Cardiac septum (tissue), 1 donor: ENCODE results near the gene DIP2C. TPM values are rescaled to one million over a fixed set of nuclear protein-coding genes. Genes with fewer than 3 reads are reported as not detected.
"Not testable (repeated sequence)": the region's sequence is repeated elsewhere in the genome, so short reads cannot be mapped to it uniquely, and the experiment has no call there.

Experiments
- DNase-seq: peaks from one replicate; pipeline ENCODE4 v3.0.0-alpha.2; 2020; ENCODE audit warnings: low spot score
- intact Hi-C: fragments of 100-400 bp; cut with DNase I; formaldehyde crosslinking; loops from one replicate; pipeline ENCODE4 v1.14.0; 2022
- total RNA-seq: library from RNA; stranded (reverse); fragmentation: NEBNext Ultra II Directional; extraction: Animal tissue kit (Norgen Biotek cat#: 25700); gene quantifications from one replicate; pipeline ENCODE4 v1.2.1, GENCODE V29; 2021
- donor health status: DM: no; HTN: no; CAD: no.

The DIP2C gene
- total RNA-seq, 1 donor from 2014 or later, result 28.8 TPM

GRCh38 chr10:608331-609261 lies 80.9 kb downstream of the DIP2C start:
- intact Hi-C loops, result no loop called here
- no peak for DNase-seq

DNA sequence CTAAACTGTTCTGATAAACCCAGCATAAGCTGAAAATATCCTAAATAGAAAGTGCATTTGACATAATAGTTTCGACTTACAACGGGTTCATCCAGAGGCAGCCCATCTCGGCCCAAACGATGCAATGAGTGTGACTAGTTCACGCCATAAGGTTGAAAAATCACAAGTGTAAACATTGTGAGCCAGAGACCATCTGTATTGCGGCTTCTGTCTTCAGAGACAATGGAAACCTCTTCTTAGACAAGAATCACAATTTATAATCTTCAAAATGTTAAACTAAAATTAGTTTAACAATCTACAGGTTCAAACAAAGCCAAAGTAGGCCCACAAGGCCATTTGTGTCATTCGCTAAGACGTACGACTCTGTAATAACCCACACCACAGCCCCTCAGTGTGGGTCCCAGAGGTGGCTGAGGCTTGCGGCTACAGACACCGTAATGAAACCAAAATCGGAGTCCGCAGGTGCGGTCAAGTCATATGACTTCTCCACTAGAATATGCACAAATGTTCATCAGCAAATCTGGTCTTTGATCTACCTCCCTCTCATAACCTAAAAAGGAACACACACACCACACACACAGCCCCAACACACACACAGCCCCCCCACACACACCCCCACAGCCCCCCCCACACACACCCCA lies 81.8 kb downstream of the DIP2C start:
- no peak for DNase-seq
- intact Hi-C loops, result no loop called here

DNA sequence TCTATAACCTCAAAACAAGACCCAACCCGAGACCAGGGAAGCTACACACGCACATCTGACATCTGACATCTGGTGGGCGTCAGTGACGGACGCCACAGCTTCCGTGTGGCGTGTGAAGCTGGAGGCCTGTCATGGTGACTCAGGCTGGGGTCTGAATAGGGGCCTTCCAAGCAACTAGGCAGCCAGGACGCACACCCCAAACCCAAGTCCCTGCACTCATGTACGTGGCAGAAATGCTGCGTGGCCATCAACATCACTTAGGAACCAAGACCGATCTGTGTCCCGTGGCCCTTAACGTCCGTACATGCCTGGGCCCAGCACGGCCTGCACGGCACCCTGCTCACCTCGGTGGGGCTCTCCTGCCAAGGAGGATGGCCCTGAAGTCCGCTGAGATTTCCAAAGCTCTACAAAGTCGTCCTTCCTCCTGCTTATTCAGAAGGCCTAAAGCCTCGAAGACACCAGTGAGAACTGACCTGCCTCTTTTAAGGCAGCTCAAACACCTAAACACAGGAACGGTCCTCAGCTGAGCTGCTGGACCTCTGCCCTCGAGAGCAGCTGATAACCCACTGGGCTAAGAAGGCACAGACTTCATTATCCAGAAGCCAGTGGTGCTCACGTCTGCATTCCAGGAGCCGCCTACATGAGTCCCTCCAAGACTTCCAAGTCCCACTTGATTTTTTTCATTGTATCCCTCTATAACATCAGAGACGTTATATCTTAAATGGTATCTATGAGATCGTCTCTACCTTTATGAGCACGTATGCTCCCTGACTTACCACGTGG lies 82.5 kb downstream of the DIP2C start:
- intact Hi-C loops, result no loop called here
- DNase-seq, result no peak

DNA sequence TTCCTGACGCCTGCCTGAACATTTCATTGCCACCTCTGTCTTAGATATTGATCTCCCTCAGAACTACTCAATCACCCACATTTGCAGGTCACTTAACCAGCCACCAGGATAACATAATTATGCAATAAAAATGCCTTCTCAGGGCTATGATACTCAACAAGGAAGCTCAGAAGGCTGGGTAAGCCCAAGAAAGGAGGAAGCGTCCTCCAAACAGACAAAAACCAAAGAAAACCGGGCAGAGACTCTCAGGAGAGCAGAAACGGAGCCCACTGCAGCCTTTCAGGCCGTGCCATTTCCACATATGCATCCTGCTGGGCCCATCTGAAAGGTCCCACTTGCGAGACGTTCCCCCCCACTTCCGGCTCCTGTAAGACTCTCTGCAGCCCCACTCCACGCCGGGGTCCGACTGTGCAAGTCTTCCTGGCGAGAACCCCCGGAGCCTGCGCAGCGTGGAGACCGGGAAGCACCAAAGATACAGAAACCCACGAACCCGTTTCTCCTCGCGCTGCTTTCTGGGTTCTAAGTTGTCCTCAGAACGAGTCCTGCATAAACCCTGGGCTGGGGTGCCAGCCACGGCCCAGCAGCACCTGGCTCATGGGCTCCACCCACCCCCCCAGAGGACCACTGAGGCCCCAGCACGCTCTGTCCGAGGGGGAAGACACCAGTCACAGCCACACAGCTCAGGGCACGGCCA lies 83.7 kb downstream of the DIP2C start:
- intact Hi-C loops, result no loop called here
- DNase-seq, result no peak

DNA sequence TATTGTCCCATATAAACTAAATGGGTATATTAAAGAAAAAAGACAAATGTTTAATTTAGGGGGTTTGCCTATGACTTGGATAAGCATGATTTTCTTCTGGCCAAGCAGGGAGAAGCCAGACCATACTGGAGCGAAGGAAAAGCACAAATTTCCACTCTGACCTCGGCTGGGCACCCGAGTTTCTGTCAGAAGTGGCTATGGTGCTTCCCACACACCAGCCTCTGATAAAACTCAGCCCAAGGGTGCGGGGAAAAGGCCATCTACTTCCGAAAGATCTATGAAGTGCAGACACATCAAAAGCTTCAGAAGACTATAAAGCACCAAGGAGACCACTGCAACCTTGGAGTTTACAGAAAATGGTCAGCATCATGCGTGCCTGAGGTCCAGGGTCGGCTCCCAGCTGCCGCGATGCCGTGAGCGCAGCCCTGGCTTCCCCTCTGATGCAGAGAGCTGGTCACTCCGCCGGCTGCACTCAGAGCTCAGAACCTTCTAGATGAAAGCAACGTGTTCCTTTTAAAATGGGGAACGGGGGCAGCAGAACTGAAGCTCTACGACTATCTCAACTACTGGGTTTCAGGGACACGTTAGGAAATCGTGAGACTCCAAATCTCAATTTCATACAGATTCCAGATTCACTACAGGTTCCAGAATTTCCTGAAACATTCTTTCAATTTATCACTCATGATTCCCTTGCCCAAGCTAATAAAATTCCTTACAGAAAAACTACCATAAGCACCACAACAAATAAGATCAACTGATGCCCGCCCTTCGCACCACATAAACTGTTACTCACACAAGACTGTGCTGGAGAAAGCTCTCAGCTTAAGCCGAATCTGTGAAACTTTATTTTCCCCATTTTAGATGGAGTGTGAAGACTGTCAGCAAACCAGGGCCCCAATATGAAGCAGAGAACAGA lies 84.5 kb downstream of the DIP2C start:
- DNase-seq, result no peak
- intact Hi-C loops, result no loop called here

GRCh38 chr10:603745-604144 lies 85.7 kb downstream of the DIP2C start:
- intact Hi-C loops, result no loop called here
- peak; percentile 47 for DNase-seq

- intact Hi-C loops, result no loop called here
- no peak for DNase-seq
Measured at GRCh38 chr10:602391-603005, 87.0 kb downstream of the DIP2C start.

DNA sequence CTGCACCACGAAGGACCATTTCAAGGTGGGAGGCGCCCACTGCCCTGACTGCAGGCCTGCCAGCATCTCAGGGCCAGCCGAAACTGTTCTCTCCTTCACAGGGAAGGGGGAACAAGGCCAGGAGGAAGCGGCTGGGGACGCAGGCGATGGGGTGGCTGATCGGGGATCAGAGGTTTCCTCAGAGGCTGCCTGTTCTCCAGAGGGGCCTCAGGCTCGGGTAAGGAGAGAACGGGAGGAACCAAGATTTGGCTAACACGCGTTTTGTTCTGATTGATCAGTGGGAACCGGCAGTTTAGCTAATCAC lies 87.9 kb downstream of the DIP2C start:
- intact Hi-C loops, result no loop called here
- DNase-seq, result no peak

DNA sequence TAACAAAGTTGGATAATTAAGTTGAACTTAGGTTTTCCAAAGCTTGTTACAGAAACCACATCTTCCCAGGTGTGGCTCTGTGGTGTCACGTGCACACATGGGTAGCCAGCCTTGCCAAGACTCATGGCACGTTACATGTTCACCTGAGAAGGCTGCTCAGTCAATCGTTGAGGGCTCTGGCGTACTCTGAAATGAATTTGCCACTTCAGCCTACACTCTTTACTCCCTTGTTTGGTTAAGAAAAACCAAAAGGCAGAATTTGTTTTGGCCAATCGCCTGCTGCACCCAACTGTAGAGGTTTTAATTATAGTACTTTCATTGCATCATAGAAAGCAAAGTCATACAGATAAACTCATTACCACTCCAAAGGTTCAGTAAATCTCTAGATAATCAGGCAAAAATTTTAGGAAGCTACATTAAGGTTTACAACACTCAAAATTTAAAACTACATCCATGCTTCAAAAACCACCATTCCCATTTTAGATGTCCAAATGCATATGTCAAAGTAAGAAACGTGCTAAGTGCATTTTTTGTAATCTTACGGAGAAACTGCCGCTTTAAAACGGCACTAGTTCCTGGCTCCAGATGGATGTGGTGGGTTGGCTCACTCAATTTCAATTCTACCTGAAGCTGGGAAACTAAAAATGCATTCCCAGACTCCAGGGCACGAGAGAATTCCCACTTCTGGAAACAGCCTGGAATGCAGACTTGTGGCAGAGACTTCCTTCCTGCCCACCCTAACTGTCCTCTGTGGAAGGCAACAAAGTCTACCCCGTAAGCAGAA lies 88.4 kb downstream of the DIP2C start:
- no peak for DNase-seq
- intact Hi-C loops, result no loop called here

- intact Hi-C loops, result no loop called here
Measured at GRCh38 chr10:600234-600633, 89.2 kb downstream of the DIP2C start.

DNA sequence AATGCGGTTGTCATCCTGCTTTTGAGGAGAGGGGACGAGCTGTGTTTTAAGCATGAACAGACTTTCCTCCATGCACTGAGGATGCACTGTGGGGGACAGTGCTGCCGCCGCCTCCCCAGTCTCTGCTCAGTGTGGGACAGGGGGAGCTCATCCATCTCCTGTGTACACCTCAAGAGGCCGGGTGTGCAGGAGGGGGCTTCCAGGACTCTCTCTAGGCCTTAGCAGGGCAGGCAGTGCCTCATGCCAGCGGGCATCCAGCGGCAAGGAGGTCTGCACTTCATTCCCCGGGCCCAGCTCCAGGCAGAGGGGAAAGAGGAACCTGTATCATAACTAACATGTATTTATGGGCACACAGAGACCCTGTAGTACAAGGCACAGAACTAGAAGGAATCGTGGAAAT lies 89.7 kb downstream of the DIP2C start:
- no peak for DNase-seq
- intact Hi-C loops, result no loop called here

More at GRCh38 chr10:600234-600633, 89.2 kb downstream of the DIP2C start:
- no peak for DNase-seq

DNA sequence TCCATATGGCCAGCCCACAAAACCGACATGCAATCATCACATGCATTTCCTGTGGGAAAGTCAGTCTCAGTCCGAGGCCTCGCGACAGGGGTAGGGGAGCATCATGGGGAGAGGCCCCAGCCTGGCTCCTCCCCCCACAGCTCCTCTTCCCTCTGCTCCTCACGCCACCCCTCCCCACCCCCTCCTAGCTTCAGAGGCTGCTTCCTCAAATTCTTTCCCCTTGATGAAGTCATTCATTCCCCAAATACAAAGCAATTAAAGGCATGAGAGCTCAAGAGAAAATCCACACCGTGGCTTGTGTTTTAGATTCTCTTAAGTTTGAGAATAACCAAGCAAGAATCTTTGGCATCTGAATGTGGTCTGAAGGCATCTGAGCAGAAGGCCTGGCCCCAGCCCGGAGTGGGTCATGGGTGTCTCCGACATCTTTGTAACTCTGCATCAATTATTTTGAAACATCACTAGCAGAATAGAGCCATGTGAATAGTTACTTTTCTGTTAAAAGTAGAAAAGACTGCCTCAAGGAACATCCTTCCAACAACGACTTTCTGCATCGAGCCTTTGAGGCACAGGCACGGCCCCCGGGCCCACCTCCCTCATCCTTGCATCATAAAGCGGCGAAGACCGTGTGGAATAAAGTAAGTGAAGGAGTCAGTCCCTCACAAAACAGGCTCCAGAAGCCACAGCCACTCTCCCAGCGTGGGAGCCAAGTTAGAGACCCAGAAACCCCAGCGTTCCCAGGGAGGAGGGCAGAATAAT lies 90.9 kb downstream of the DIP2C start:
- no peak for DNase-seq
- intact Hi-C loops, result no loop called here

DNA sequence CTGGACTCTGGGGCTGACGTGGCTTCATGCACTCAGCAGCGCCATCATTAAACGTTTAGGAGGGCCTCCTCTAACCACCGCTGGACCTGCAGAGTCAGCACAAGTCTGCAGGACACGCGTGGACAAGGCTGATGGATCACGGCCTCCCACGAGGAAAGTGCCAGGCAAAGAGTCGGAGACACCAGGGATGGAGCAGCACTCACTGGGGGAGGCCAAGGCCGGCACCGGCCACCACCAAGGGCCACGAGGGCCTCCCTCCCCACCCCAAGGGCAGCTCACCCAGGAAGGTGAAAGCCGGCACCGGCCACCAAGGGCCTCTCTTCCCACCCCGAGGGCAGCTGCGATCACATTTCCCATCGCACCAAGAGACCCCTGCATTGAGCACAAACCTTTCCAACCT lies 91.5 kb downstream of the DIP2C start:
- intact Hi-C loops, result no loop called here
- no peak for DNase-seq

DNA sequence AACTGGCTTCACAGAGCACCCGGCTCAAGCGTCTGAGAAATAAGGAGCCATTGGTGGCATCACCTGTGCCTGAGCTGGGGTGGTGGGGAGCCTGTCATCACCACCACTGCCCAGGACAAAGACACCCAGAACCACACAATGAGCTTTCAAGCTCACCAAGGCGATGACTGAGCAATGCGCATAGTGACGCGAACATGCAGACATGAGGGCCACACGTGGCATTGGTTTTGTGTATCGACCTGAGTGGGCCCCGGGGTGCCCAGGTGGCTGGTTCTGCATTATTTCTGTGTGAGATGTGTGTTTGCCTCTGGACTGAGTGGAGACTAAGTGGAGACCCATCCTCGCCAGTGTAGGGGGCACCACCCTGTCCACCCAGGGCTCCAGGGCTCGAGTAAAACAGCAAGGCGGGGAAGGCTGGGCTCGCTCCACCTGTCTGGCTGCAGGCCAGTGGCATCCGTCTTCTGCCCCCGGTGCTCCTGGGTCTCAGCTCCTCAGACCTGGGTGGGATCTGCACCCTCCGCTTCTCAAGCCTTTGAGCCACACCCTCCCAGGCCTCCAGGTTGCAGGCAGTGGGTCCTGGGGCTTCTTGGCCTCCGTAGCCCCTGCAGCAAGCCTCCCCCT lies 92.6 kb downstream of the DIP2C start:
- intact Hi-C loops, result no loop called here
- peak; percentile 35 for DNase-seq

DNA sequence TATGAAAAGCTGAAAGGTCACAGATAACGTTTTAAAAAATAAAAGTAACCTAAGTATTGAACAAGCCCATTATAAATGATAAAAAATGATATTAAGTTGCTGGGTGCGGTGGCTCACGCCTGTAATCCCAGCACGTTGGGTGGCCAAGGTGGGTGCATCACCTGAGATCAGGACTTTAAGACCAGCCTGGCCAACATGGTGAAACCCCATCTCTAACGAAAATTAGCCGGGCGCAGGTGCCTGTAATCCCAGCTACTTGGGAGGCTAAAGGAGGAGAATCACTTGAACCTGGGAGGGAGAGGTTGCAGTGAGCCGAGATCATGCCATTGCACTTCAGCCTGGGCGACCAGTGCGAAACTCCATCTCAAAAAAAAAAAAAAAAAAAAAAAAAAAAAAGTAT lies 93.3 kb downstream of the DIP2C start:
- DNase-seq, intact Hi-C loops: not testable (repeated sequence)

- no peak for DNase-seq
- intact Hi-C loops, result no loop called here
Measured at GRCh38 chr10:595473-595872, 94.0 kb downstream of the DIP2C start.
